Karpas-422 (cell line): ENCODE results near the gene COQ3. TPM values are rescaled to one million over a fixed set of nuclear protein-coding genes. Genes with fewer than 3 reads are reported as not detected.
"Not testable (repeated sequence)": the region's sequence is repeated elsewhere in the genome, so short reads cannot be mapped to it uniquely, and the experiment has no call there.

ENCODE experiments used
- DNase-seq: peaks from one replicate; pipeline ENCODE4 v3.0.0-alpha.2; 2015
- H2AFZ ChIP-seq: fragments of 200-600 bp; sonication (generic); 2 replicates; pipeline ENCODE4 v1.6.1; 2014; ENCODE audit warnings: antibody characterized with exemption, low read length, mixed read lengths
- H3K27ac ChIP-seq: fragments of 200-600 bp; sonication (generic); 2 replicates; pipeline ENCODE4 v1.5.1; 2014; ENCODE audit warnings: mild to moderate bottlenecking, low read length, moderate library complexity
- H3K27me3 ChIP-seq: fragments of 200-600 bp; sonication (generic); 2 replicates; pipeline ENCODE4 v1.6.1; 2014; ENCODE audit warnings: low read length, mixed read lengths
- H3K36me3 ChIP-seq: fragments of 200-600 bp; sonication (generic); 2 replicates; pipeline ENCODE4 v1.6.1; 2014; ENCODE audit warnings: low read length, mixed read lengths; ENCODE audit not compliant: insufficient read depth
- H3K4me1 ChIP-seq: fragments of 200-600 bp; sonication (generic); 2 replicates; pipeline ENCODE4 v1.6.1; 2014; ENCODE audit warnings: mild to moderate bottlenecking, low read length, mixed read lengths
- H3K4me2 ChIP-seq: fragments of 200-600 bp; sonication (generic); 2 replicates; pipeline ENCODE4 v1.6.1; 2014; ENCODE audit warnings: low read length, low read depth, mild to moderate bottlenecking; ENCODE audit not compliant: poor library complexity, severe bottlenecking
- H3K4me3 ChIP-seq: fragments of 200-600 bp; sonication (generic); 2 replicates; pipeline ENCODE4 v1.5.1; 2014; ENCODE audit warnings: mild to moderate bottlenecking, antibody characterized with exemption, low read length, mixed read lengths
- H3K79me2 ChIP-seq: fragments of 200-600 bp; sonication (generic); 2 replicates; pipeline ENCODE4 v1.6.1; 2014; ENCODE audit warnings: mild to moderate bottlenecking, low read length, mixed read lengths
- H3K9ac ChIP-seq: fragments of 200-600 bp; sonication (generic); 2 replicates; pipeline ENCODE4 v1.6.0; 2014; ENCODE audit warnings: low read length
- H3K9me2 ChIP-seq: fragments of 200-600 bp; sonication (generic), shearing (Covaris generic); replicated peaks from 2 replicates; pipeline ENCODE4 v1.6.0; 2014; ENCODE audit warnings: mild to moderate bottlenecking, low read length, moderate library complexity; ENCODE audit not compliant: insufficient read depth
- H3K9me3 ChIP-seq: fragments of 300-700, 200-600 bp; sonication (generic); 2 replicates; pipeline ENCODE4 v1.6.1; 2014; ENCODE audit warnings: low read length, mixed read lengths
- H4K20me1 ChIP-seq: fragments of 200-600 bp; sonication (generic); 2 replicates; pipeline ENCODE4 v1.6.1; 2014; ENCODE audit warnings: mild to moderate bottlenecking, antibody characterized with exemption, low read length, low read depth; ENCODE audit not compliant: insufficient read depth
- total RNA-seq: library from RNA; depleted of rRNA; stranded (reverse); fragments of >200 nt; shearing (Covaris generic); gene quantifications from 2 replicates; pipeline ENCODE4 v1.2.3, GENCODE V29; 2014; ENCODE audit warnings: low replicate concordance; rRNA removed

The COQ3 gene
- total RNA-seq, 1 experiment from 2014 or later, result 14.4 TPM

- not testable (repeated sequence) for H4K20me1 ChIP-seq, H3K36me3 ChIP-seq, H3K27me3 ChIP-seq, H3K79me2 ChIP-seq, H3K4me2 ChIP-seq, H3K9ac ChIP-seq, H3K9me2 ChIP-seq, DNase-seq, H3K4me3 ChIP-seq, H2AFZ ChIP-seq, H3K27ac ChIP-seq, H3K9me3 ChIP-seq
- peaks cover 15% of the 10 kb centered on the region for H3K4me1 ChIP-seq
These were observed 58.7 kb downstream of the COQ3 start for GRCh38 chr6:99335298-99335697.

- H3K4me3 ChIP-seq, result no peak overlapping the region; the same call in 1 of the 2 replicates
- no peaks in the 10 kb centered on the region for H3K79me2 ChIP-seq
- H2AFZ ChIP-seq, result peak overlapping the region; percentile 45; the same call in 1 of the 2 replicates
- H3K9ac ChIP-seq, result 0 out of 2 replicates have a peak overlapping the region, but pooled peaks have one; percentile 25
- no peaks in the 10 kb centered on the region for H3K9me2 ChIP-seq
- peak; percentile 82 for DNase-seq
- H3K4me2 ChIP-seq, result peak overlapping the region; percentile 41
- no peak overlapping the region for H3K27ac ChIP-seq
- no peaks in the 10 kb centered on the region for H3K27me3 ChIP-seq
- H3K4me1 ChIP-seq, result peaks cover 16% of the 10 kb centered on the region
- H3K36me3 ChIP-seq, result no peaks in the 10 kb centered on the region
- H3K9me3 ChIP-seq, result no peaks in the 10 kb centered on the region
- no peaks in the 10 kb centered on the region for H4K20me1 ChIP-seq
These were observed 59.4 kb downstream of the COQ3 start for GRCh38 chr6:99334526-99335127.

DNA sequence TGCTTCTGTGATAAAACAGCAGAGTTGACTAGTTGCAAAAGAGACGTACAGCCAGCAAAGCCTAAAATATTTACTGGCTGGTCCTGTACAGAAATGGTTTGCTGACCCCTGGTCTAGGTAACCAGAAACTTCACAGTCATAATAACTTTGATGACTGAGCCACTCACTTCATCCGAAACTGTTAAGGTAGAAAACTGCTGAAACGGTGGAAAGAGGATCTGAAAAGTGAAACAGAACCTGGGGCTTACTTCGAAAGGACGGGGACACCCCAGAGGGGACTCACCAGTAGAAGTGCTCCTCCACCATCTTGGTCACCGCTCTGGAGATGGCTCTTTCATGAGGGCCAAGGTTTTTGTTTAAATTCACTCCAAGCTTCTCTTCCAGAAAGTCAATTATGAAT is 60.9 kb downstream of the COQ3 start:
- Histone ChIP-seq H3K9ac (no peak overlapping the region), H3K4me2 (no peak overlapping the region), H3K4me1 (peaks cover 16% of the 10 kb centered on the region), H3K27me3 (no peaks in the 10 kb centered on the region), H4K20me1 (no peaks in the 10 kb centered on the region), H3K9me2 (no peaks in the 10 kb centered on the region), H3K36me3 (no peaks in the 10 kb centered on the region), H3K9me3 (no peaks in the 10 kb centered on the region), H3K79me2 (no peaks in the 10 kb centered on the region), H2AFZ (peak overlapping the region; percentile 84; the same call in 1 of the 2 replicates), H3K4me3 (no peak overlapping the region), H3K27ac (no peak overlapping the region)
- no peak for DNase-seq

GRCh38 chr6:99331531-99331930 is 62.5 kb downstream of the COQ3 start:
- H3K4me2 ChIP-seq, result no peak overlapping the region
- H2AFZ ChIP-seq, result no peak overlapping the region
- H3K4me3 ChIP-seq, result no peak overlapping the region
- H3K27ac ChIP-seq, result no peak overlapping the region
- no peak for DNase-seq
- no peaks in the 10 kb centered on the region for H3K27me3 ChIP-seq
- H3K9me2 ChIP-seq, result no peaks in the 10 kb centered on the region
- no peaks in the 10 kb centered on the region for H4K20me1 ChIP-seq
- no peaks in the 10 kb centered on the region for H3K79me2 ChIP-seq
- no peaks in the 10 kb centered on the region for H3K36me3 ChIP-seq
- H3K9me3 ChIP-seq, result no peaks in the 10 kb centered on the region
- H3K9ac ChIP-seq, result no peak overlapping the region
- H3K4me1 ChIP-seq, result peaks cover 16% of the 10 kb centered on the region

- Histone ChIP-seq H3K4me1 (peaks cover 16% of the 10 kb centered on the region), H3K9me3 (no peaks in the 10 kb centered on the region), H4K20me1 (no peaks in the 10 kb centered on the region), H3K4me2 (peak overlapping the region; percentile 49), H3K79me2 (no peaks in the 10 kb centered on the region), H3K36me3 (no peaks in the 10 kb centered on the region), H3K9ac (no peak overlapping the region), H3K9me2 (no peaks in the 10 kb centered on the region), H3K27ac (no peak overlapping the region), H2AFZ (peak overlapping the region; percentile 19; the same call in 1 of the 2 replicates), H3K27me3 (no peaks in the 10 kb centered on the region), H3K4me3 (no peak overlapping the region)
- peak; percentile 92 for DNase-seq
These were observed 63.8 kb downstream of the COQ3 start for GRCh38 chr6:99330159-99330558.

DNA sequence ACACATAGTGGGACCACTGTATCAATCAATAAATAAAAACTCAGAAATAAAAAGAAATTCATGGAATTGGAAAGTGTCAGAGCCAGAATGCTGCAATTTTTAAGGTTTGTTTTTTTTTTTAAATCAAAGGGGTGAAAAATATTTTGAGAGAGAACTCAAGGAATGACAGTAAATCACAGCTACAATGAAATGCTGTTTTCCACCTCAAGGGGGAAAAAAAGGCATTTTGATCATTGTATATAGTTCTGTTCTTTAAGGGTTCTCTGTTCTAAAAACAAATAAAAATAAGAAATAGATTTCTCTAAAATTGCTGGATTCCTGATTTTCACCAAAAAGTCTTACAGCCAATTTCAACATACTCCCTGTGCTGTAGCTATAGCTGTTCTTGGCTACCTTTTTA is 69.0 kb downstream of the COQ3 start:
- Histone ChIP-seq H3K9ac (no peak overlapping the region), H3K36me3 (no peaks in the 10 kb centered on the region), H3K27ac (no peak overlapping the region), H3K79me2 (no peaks in the 10 kb centered on the region), H2AFZ (no peak overlapping the region), H3K4me2 (no peak overlapping the region), H3K4me3 (no peak overlapping the region), H3K9me3 (no peaks in the 10 kb centered on the region), H3K4me1 (no peaks in the 10 kb centered on the region), H3K27me3 (no peaks in the 10 kb centered on the region), H4K20me1 (no peaks in the 10 kb centered on the region), H3K9me2 (no peaks in the 10 kb centered on the region)
- DNase-seq, result no peak

Other genes with a start within 250 kb of the COQ3 start
- not detected in 2 replicates for gene FAXC, start 44.5 kb downstream of the COQ3 start, total RNA-seq
- 147 and 288 TPM in 2 replicates for gene PNISR, start 31.1 kb upstream of the COQ3 start, total RNA-seq
- 31.8 and 53.3 TPM in 2 replicates for gene USP45, start 121.2 kb upstream of the COQ3 start, total RNA-seq
- 65.0 and 104 TPM in 2 replicates for gene CCNC, start 174.5 kb upstream of the COQ3 start, total RNA-seq
- gene PRDM13, start 212.6 kb upstream of the COQ3 start, total RNA-seq, result not detected in 2 replicates